Esophagus muscularis mucosa (tissue), 4 donors: ENCODE data around the gene CAMTA1. TPM values are rescaled to one million over a fixed set of nuclear protein-coding genes. Genes with fewer than 3 reads are reported as not detected.

Experiments used
- DNase-seq: peaks from one replicate; pipeline ENCODE4 v3.0.0-alpha.2; 2017; ENCODE audit errors: extremely low spot score
- H3K27ac ChIP-seq, 4 donors: fragments of 200-600 bp; sonication (generic); replicated peaks in 1 of 4; 1 replicate in 3 of 4; 2 replicates in 1 of 4; pipeline ENCODE4 v1.5.1; 2016 to 2019; ENCODE audit warnings: mild to moderate bottlenecking in 1 of 4
- H3K27me3 ChIP-seq, 4 donors: fragments of 200-600 bp; sonication (generic); one replicate each; pipeline versions ENCODE4 v1.5.1 to v1.6.0; 2016 to 2019
- H3K36me3 ChIP-seq, 4 donors: fragments of 200-600 bp; sonication (generic); one replicate each; pipeline ENCODE4 v1.5.1; 2016 to 2019
- H3K4me1 ChIP-seq, 4 donors: fragments of 200-600 bp; sonication (generic); one replicate each; pipeline ENCODE4 v1.5.1; 2016 to 2019
- H3K4me3 ChIP-seq, 4 donors: fragments of 200-600 bp; sonication (generic); 1 replicate in 2 of 4; 2 replicates in 2 of 4; pipeline ENCODE4 v1.5.1; 2016 to 2019; ENCODE audit warnings: mild to moderate bottlenecking in 4 of 4, moderate library complexity in 1 of 4
- H3K9me3 ChIP-seq, 4 donors: fragments of 200-600 bp; sonication (generic); 1 replicate in 3 of 4; 2 replicates in 1 of 4; pipeline ENCODE4 v1.5.1; 2016 to 2019
- CTCF ChIP-seq, 3 experiments: fragments of 200-600 bp in 2 of 3; fragments of 450-650 bp in 1 of 3; sonication (generic) in 2 of 3; IDR thresholded peaks; one replicate each; pipeline ENCODE4 v1.5.1; 2017 to 2019; ENCODE audit warnings: antibody characterized with exemption in 3 of 3, mild to moderate bottlenecking in 2 of 3, moderate library complexity in 1 of 3
- EP300 ChIP-seq: sonication (generic); formaldehyde crosslinking; IDR thresholded peaks from one replicate; pipeline ENCODE4 v1.6.1; 2017; ENCODE audit warnings: antibody characterized with exemption
- POLR2A ChIP-seq: fragments of 450-650 bp; IDR thresholded peaks from one replicate; pipeline ENCODE4 v1.6.1; 2017; ENCODE audit warnings: antibody characterized with exemption, moderate library complexity, mild to moderate bottlenecking, low read depth
- POLR2AphosphoS5 ChIP-seq, 2 donors: sonication (generic); formaldehyde crosslinking; IDR thresholded peaks; one replicate each; pipeline ENCODE4 v1.6.1; 2017; ENCODE audit warnings: antibody characterized with exemption in 2 of 2
- WGBS: methylation state at CpG from one replicate; pipeline ENCODE4 v1.1.5; 2018; 5-methylcytosine and 5-hydroxymethylcytosine counted together
- intact Hi-C: fragments of 100-400 bp; cut with DNase I; formaldehyde crosslinking; loops from one replicate; pipeline ENCODE4 v1.15.1; 2023
- total RNA-seq, 4 donors: library from RNA; depleted of rRNA; stranded (reverse); fragments of >200 nt; gene quantifications; one replicate each; pipeline versions ENCODE4 v1.1.0 to v1.2.1, GENCODE V29; 2016

CAMTA1 gene
- total RNA-seq, 4 donors from 2014 or later, result 109 to 226 (median 139) TPM

GRCh38 chr1:7586031-7586941, 801.0 kb downstream of the CAMTA1 start:
- Histone ChIP-seq H3K36me3 (no peaks in the 10 kb centered on the region), H3K9me3 (no peaks in the 10 kb centered on the region), H3K4me3 (no peak overlapping the region), H3K27ac (no peak overlapping the region), H3K4me1 (peaks cover 0 to 8% (median 3%) of the 10 kb centered on the region in 4 donors), H3K27me3 (no peaks in the 10 kb centered on the region)
- TF ChIP-seq POLR2AphosphoS5 (IDR thresholded peaks at IDR 0.05), result no peak
- no peak for TF ChIP-seq EP300
- 78% methylated on average over 18 of the region's 26 CpGs for WGBS
- intact Hi-C loops, result no loop called here
- no peak for DNase-seq

GRCh38 chr1:7587108-7587772, 802.0 kb downstream of the CAMTA1 start:
- no peak overlapping the region for H3K27ac ChIP-seq
- DNase-seq, result no peak
- intact Hi-C loops, result no loop called here
- H3K27me3 ChIP-seq, result no peaks in the 10 kb centered on the region
- H3K36me3 ChIP-seq, result no peaks in the 10 kb centered on the region
- WGBS, result 85% methylated on average over 18 of the region's 18 CpGs
- H3K4me3 ChIP-seq, result no peak overlapping the region
- peaks cover 0 to 6% (median 0%) of the 10 kb centered on the region in 4 donors for H3K4me1 ChIP-seq
- no peaks in the 10 kb centered on the region for H3K9me3 ChIP-seq
- TF ChIP-seq CTCF (IDR thresholded peaks at IDR 0.05) (no peak), POLR2AphosphoS5 (IDR thresholded peaks at IDR 0.05) (no peak), POLR2A (no peak), EP300 (no peak)

- H3K36me3 ChIP-seq, result no peaks in the 10 kb centered on the region
- H3K4me1 ChIP-seq, result peaks cover 0 to 6% (median 0%) of the 10 kb centered on the region in 4 donors
- WGBS, result 87% methylated on average over 7 of the region's 17 CpGs
- intact Hi-C loops, result no loop called here
- no peak overlapping the region for H3K27ac ChIP-seq
- no peak for DNase-seq
- no peaks in the 10 kb centered on the region for H3K27me3 ChIP-seq
- no peak overlapping the region for H3K4me3 ChIP-seq
- TF ChIP-seq POLR2A, result no peak
- no peak for TF ChIP-seq EP300
- no peak for TF ChIP-seq POLR2AphosphoS5 (IDR thresholded peaks at IDR 0.05)
- TF ChIP-seq CTCF (IDR thresholded peaks at IDR 0.05), result no peak
- no peaks in the 10 kb centered on the region for H3K9me3 ChIP-seq
Observed at GRCh38 chr1:7587773-7588456, 802.7 kb downstream of the CAMTA1 start.

GRCh38 chr1:7588457-7588827, 803.2 kb downstream of the CAMTA1 start:
- 83% methylated on average over 4 of the region's 7 CpGs for WGBS
- no peak for DNase-seq
- H3K27me3 ChIP-seq, result no peaks in the 10 kb centered on the region
- H3K9me3 ChIP-seq, result no peaks in the 10 kb centered on the region
- H3K36me3 ChIP-seq, result no peaks in the 10 kb centered on the region
- H3K4me3 ChIP-seq, result no peak overlapping the region
- H3K27ac ChIP-seq, result no peak overlapping the region
- TF ChIP-seq POLR2AphosphoS5 (IDR thresholded peaks at IDR 0.05), result no peak
- TF ChIP-seq CTCF (IDR thresholded peaks at IDR 0.05), result no peak
- TF ChIP-seq POLR2A, result no peak
- TF ChIP-seq EP300, result no peak
- intact Hi-C loops, result no loop called here
- peaks cover 0 to 6% (median 0%) of the 10 kb centered on the region in 4 donors for H3K4me1 ChIP-seq
